Activated gamma-delta T cell treated with anti-CD3 and anti-CD28 coated beads, Interleukin-2, amount 50 U/mL, for 16 hours (primary cell): ENCODE results near the gene P4HTM.

Experiments used
- DNase-seq: peaks from one replicate; pipeline ENCODE4 v3.0.0-alpha.2; 2020; ENCODE audit warnings: low read depth

The P4HTM gene

GRCh38 chr3:49025005-49025792 lies 35.2 kb downstream of the P4HTM start:
- DNase-seq, result no peak

GRCh38 chr3:49025793-49026520 lies 35.9 kb downstream of the P4HTM start:
- DNase-seq, result no peak

GRCh38 chr3:49026536-49026935 lies 36.5 kb downstream of the P4HTM start:
- no peak for DNase-seq

GRCh38 chr3:49027634-49028033 lies 37.6 kb downstream of the P4HTM start:
- no peak for DNase-seq

GRCh38 chr3:49028298-49028672 lies 38.2 kb downstream of the P4HTM start:
- no peak for DNase-seq

GRCh38 chr3:49028673-49029562 lies 38.9 kb downstream of the P4HTM start, which contains the start of gene IMPDH2:
Gene IMPDH2 (minus strand): TSS chr3:49029398. CDS start chr3:49029350, 48 bp downstream.
- peak; percentile 85 for DNase-seq

- DNase-seq, result no peak
These were observed 39.5 kb downstream of the P4HTM start for GRCh38 chr3:49029563-49029884.

GRCh38 chr3:49030321-49030720 lies 40.3 kb downstream of the P4HTM start:
- DNase-seq, result no peak

GRCh38 chr3:49032646-49033304 lies 42.7 kb downstream of the P4HTM start:
- no peak for DNase-seq

- DNase-seq, result no peak
These were observed 44.6 kb downstream of the P4HTM start for GRCh38 chr3:49034650-49035049.

- no peak for DNase-seq
These were observed 45.2 kb downstream of the P4HTM start for GRCh38 chr3:49035281-49035680.

GRCh38 chr3:49053543-49053942 lies 63.5 kb downstream of the P4HTM start:
- no peak for DNase-seq

GRCh38 chr3:49054344-49054862 lies 64.4 kb downstream of the P4HTM start:
- DNase-seq, result no peak
